ENCODE results near the gene EVL.

DNA sequence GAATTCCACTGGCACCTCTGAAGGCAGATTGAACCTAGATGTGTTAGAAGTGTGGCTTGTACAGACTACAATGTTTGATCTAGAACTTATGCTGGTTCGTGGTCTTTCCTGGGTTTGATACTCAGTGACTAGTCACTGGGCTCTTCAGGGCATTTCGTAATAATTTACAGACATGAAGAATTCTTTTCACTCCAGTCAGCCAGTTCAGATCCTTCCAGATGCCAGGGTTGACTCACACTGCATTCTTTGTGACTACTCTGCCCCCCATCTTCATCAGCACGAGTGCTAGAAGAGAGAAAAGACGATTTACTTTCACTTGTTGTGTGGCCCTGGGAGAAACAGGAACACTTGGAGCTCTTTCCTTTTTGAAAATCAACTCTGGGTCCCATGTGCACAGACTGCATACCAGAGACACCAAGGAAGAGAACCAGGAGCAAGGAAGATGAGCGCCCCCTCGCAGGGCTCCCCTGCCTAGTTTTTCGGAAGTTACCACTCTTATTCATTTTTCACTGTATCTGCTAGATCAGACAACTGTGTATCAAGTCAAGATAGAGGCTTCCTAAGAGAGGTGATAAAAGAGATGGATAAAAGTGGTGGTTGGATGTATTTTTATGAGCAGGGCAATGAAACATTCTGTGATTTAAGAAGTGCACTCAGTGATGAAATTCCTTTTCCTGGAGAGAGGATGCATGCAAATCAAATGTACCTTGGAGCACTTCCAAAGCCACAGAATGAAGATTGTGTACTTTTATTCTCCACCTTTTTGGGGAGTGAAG is 33.5 kb upstream of the EVL start:
- no peak for TF ChIP-seq POLR2A (IDR thresholded peaks at IDR 0.05; ENCODE audit: control extremely low read depth in 1 of 2, low read depth in 2 of 2, low read length in 2 of 2)
- TF ChIP-seq, protein P1, sequence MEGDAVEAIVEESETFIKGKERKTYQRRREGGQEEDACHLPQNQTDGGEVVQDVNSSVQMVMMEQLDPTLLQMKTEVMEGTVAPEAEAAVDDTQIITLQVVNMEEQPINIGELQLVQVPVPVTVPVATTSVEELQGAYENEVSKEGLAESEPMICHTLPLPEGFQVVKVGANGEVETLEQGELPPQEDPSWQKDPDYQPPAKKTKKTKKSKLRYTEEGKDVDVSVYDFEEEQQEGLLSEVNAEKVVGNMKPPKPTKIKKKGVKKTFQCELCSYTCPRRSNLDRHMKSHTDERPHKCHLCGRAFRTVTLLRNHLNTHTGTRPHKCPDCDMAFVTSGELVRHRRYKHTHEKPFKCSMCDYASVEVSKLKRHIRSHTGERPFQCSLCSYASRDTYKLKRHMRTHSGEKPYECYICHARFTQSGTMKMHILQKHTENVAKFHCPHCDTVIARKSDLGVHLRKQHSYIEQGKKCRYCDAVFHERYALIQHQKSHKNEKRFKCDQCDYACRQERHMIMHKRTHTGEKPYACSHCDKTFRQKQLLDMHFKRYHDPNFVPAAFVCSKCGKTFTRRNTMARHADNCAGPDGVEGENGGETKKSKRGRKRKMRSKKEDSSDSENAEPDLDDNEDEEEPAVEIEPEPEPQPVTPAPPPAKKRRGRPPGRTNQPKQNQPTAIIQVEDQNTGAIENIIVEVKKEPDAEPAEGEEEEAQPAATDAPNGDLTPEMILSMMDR (IDR thresholded peaks at IDR 0.05; ENCODE audit: control extremely low read depth in 1 of 3, insufficient read depth in 1 of 3, low read depth in 1 of 3, low read length in 3 of 3), result no peak
- TF ChIP-seq SRF (IDR thresholded peaks at IDR 0.05; ENCODE audit: low read depth, low read length), result no peak
- TF ChIP-seq GTF2F1 (IDR thresholded peaks at IDR 0.05; ENCODE audit: borderline replicate concordance, low read depth, low read length), result no peak
- no peak for TF ChIP-seq SP2 (IDR thresholded peaks at IDR 0.05; ENCODE audit: low read length)
- no peak for TF ChIP-seq GABPA (IDR thresholded peaks at IDR 0.05; ENCODE audit: borderline replicate concordance, insufficient read depth, low read length)
- no peak for TF ChIP-seq SIX5 (IDR thresholded peaks at IDR 0.05; ENCODE audit: low read depth, low read length)
- TF ChIP-seq EZH2 (IDR thresholded peaks at IDR 0.05; ENCODE audit: low read depth, low read length, severe bottlenecking), result no peak

Measured in H1 (cell line).